Stomach (tissue), 4 donors: Measurements from ENCODE around the gene FNDC8.

Experiments used
- CTCF ChIP-seq, 7 experiments: fragments of 450-650 bp in 4 of 7; fragments of 200-600 bp in 3 of 7; sonication (generic) in 3 of 7; IDR thresholded peaks; one replicate each; pipeline ENCODE4 v1.5.1; 2016 to 2019; ENCODE audit warnings: antibody characterized with exemption in 7 of 7, control low read depth in 2 of 7, mild to moderate bottlenecking in 1 of 7
- EP300 ChIP-seq: sonication (generic); formaldehyde crosslinking; IDR thresholded peaks from one replicate; pipeline ENCODE4 v1.6.1; 2017; ENCODE audit warnings: antibody characterized with exemption
- POLR2AphosphoS5 ChIP-seq, 3 donors: sonication (generic); formaldehyde crosslinking; IDR thresholded peaks; one replicate each; pipeline ENCODE4 v1.6.1; 2016; ENCODE audit warnings: antibody characterized with exemption in 3 of 3

- TF ChIP-seq POLR2AphosphoS5 (IDR thresholded peaks at IDR 0.05) (no peak), CTCF (IDR thresholded peaks at IDR 0.05) (no peak), EP300 (no peak)
These were observed 45.1 kb downstream of the FNDC8 start for GRCh38 chr17:35166526-35166925.
